ENCODE measurements around the gene CTDSP2. TPM values are rescaled to one million over a fixed set of nuclear protein-coding genes. Genes with fewer than 3 reads are reported as not detected.

Gene CTDSP2
- polyA plus RNA-seq, 3 donors: 59.1 to 148 (median 70.2) TPM

DNA sequence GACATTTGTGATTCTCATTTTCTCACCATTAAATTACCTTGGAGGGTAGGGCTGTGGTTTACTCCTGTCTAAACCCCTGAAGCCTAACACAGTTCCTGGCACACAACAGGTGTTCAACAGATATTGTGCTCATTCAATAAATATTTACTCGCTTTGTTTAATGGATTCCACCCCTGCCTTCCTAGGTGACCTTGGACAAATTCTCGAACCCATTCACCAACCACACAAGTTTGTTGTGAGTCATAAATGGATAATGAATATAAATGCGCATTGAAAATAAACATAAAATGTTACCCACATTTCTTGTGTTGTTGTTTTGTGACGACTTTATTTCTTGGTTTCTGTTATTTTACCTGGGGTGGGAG, 64.3 kb downstream of the CTDSP2 start:
- no peak for TF ChIP-seq CTCF (IDR thresholded peaks at IDR 0.05)
- Histone ChIP-seq H3K79me2 (ENCODE audit: insufficient read depth, low read length) (peaks cover 17% of the 10 kb centered on the region), H3K9me3 (replicated peaks in 1 of 2; ENCODE audit: control insufficient read depth in 1 of 2, insufficient read depth in 1 of 2, low read length in 2 of 2) (no peaks in the 10 kb centered on the region), H3K9ac (ENCODE audit: insufficient read depth, low read length, poor library complexity, severe bottlenecking) (no peak overlapping the region), H3K36me3 (replicated peaks in 1 of 2; ENCODE audit: control insufficient read depth in 1 of 2, insufficient read depth in 2 of 2, low read length in 2 of 2) (peaks cover 22% of the 10 kb centered on the region in 2 donors), H4K20me1 (ENCODE audit: insufficient read depth, low read length) (no peaks in the 10 kb centered on the region), H3K4me2 (replicated peaks; ENCODE audit: extremely low read depth, low read length, poor library complexity, severe bottlenecking) (peak overlapping the region; percentile 83), H2AFZ (ENCODE audit: insufficient read depth, low read depth, low read length, poor library complexity, severe bottlenecking) (peak overlapping the region; percentile 57), H3K27ac (ENCODE audit: low read depth in 1 of 2, low read length in 2 of 2) (peak overlapping the region in 1 of 2 donors; percentile 81), H3K27me3 (ENCODE audit: control insufficient read depth in 2 of 2, insufficient read depth in 2 of 2, low read length in 2 of 2) (no peaks in the 10 kb centered on the region), H3K4me1 (ENCODE audit: control insufficient read depth in 1 of 2, insufficient read depth in 2 of 2, low read length in 2 of 2) (peaks cover 37 to 39% of the 10 kb centered on the region in 2 donors), H3K4me3 (replicated peaks in 1 of 3; ENCODE audit: low read depth in 2 of 3, low read length in 3 of 3) (peak overlapping the region in 2 of 3 experiments; percentile 82 to 87)
- H3K27me3 Mint-ChIP-seq (ENCODE audit: low read depth in 3 of 3): peaks cover 0 to 3% (median 0%) of the 10 kb centered on the region in 3 donors
- H3K9me3 Mint-ChIP-seq: peaks cover 0 to 2% (median 0%) of the 10 kb centered on the region in 7 donors
- peak overlapping the region; percentile 91 to 98 (median 95) for H3K27ac Mint-ChIP-seq
- 0% methylated on average over 1 of the region's 4 CpGs for WGBS (ENCODE audit: insufficient coverage)
- DNase-seq: no peak
- peak overlapping the region in 1 of 2 donors; percentile 99 for H3K4me3 Mint-ChIP-seq
- H3K36me3 Mint-ChIP-seq: peaks cover 18 to 19% of the 10 kb centered on the region in 2 donors
- H3K4me1 Mint-ChIP-seq: peaks cover 41% of the 10 kb centered on the region
- intact Hi-C loops (cut with micrococcal nuclease): loop anchor here in 1 of 2 donors (5.0 kb wide), 1 partner anchor 65 kb away; the partner anchor contains the start of gene CTDSP2

DNA sequence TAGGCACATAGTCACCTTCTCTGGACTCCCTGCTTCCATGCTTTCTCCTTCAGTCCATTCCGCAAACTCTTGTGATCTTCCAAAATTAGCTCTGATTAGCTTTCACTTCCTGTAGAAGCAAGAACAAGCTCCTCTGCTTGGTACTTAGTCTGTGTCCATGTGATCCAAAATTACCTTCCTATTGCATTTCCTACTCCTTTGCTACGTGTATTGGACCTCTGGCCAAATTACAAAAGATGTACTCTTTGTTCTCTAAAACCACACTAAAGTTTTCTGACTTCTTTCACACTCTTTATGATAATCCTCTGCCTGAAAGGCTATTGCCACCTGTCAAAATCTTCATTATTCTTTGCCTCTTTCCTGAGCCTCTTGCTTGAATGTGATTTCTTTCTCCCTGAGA, 64.7 kb downstream of the CTDSP2 start:
- Histone ChIP-seq H3K4me1 (ENCODE audit: control insufficient read depth in 1 of 2, insufficient read depth in 2 of 2, low read length in 2 of 2) (peaks cover 37 to 39% of the 10 kb centered on the region in 2 donors), H3K4me2 (replicated peaks; ENCODE audit: extremely low read depth, low read length, poor library complexity, severe bottlenecking) (peak overlapping the region; percentile 83), H4K20me1 (ENCODE audit: insufficient read depth, low read length) (no peaks in the 10 kb centered on the region), H3K4me3 (replicated peaks in 1 of 3; ENCODE audit: low read depth in 2 of 3, low read length in 3 of 3) (peak overlapping the region in 1 of 3 experiments; percentile 82), H2AFZ (ENCODE audit: insufficient read depth, low read depth, low read length, poor library complexity, severe bottlenecking) (peak overlapping the region; percentile 57), H3K36me3 (replicated peaks in 1 of 2; ENCODE audit: control insufficient read depth in 1 of 2, insufficient read depth in 2 of 2, low read length in 2 of 2) (peaks cover 17 to 18% of the 10 kb centered on the region in 2 donors), H3K27me3 (ENCODE audit: control insufficient read depth in 2 of 2, insufficient read depth in 2 of 2, low read length in 2 of 2) (no peaks in the 10 kb centered on the region), H3K9ac (ENCODE audit: insufficient read depth, low read length, poor library complexity, severe bottlenecking) (no peak overlapping the region), H3K27ac (ENCODE audit: low read depth in 1 of 2, low read length in 2 of 2) (peak overlapping the region; percentile 36 to 81), H3K9me3 (replicated peaks in 1 of 2; ENCODE audit: control insufficient read depth in 1 of 2, insufficient read depth in 1 of 2, low read length in 2 of 2) (no peaks in the 10 kb centered on the region), H3K79me2 (ENCODE audit: insufficient read depth, low read length) (peaks cover 17% of the 10 kb centered on the region)
- peak overlapping the region; percentile 74 to 94 (median 76) for H3K27ac Mint-ChIP-seq
- H3K4me1 Mint-ChIP-seq: peaks cover 41% of the 10 kb centered on the region
- H3K36me3 Mint-ChIP-seq: peaks cover 16 to 18% of the 10 kb centered on the region in 2 donors
- H3K4me3 Mint-ChIP-seq: peak overlapping the region in 1 of 2 donors; percentile 43
- DNase-seq: peak in 1 of 3 donors; percentile 2
- intact Hi-C loops (cut with micrococcal nuclease): loop anchor here in 1 of 2 donors (5.0 kb wide), 1 partner anchor 66 kb away; the partner anchor contains the start of gene CTDSP2
- WGBS (ENCODE audit: insufficient coverage): 6% methylated on average over 2 of the region's 2 CpGs
- no peak for TF ChIP-seq CTCF (IDR thresholded peaks at IDR 0.05)
- peaks cover 0 to 3% (median 0%) of the 10 kb centered on the region in 3 donors for H3K27me3 Mint-ChIP-seq (ENCODE audit: low read depth in 3 of 3)
- peaks cover 0 to 2% (median 0%) of the 10 kb centered on the region in 7 donors for H3K9me3 Mint-ChIP-seq
